ENCODE data around the gene NPR3.

The NPR3 gene

GRCh38 chr5:32808783-32809182, 97.7 kb downstream of the NPR3 start:
- DNase-seq (ENCODE audit: low spot score): no peak

- DNase-seq (ENCODE audit: low spot score): no peak
These were observed 99.7 kb downstream of the NPR3 start for GRCh38 chr5:32810804-32811203.

GRCh38 chr5:32812399-32812798, 101.3 kb downstream of the NPR3 start:
- DNase-seq (ENCODE audit: low spot score): no peak

- DNase-seq (ENCODE audit: low spot score): no peak
These were observed 103.0 kb downstream of the NPR3 start for GRCh38 chr5:32814141-32814540.

GRCh38 chr5:32814620-32815019, 103.5 kb downstream of the NPR3 start:
- no peak for DNase-seq (ENCODE audit: low spot score)

GRCh38 chr5:32827981-32828380, 116.9 kb downstream of the NPR3 start:
- DNase-seq (ENCODE audit: low spot score): no peak

GRCh38 chr5:32828492-32828891, 117.4 kb downstream of the NPR3 start:
- no peak for DNase-seq (ENCODE audit: low spot score)

GRCh38 chr5:32831624-32832023, 120.5 kb downstream of the NPR3 start:
- DNase-seq (ENCODE audit: low spot score): no peak

- no peak for DNase-seq (ENCODE audit: low spot score)
These were observed 122.0 kb downstream of the NPR3 start for GRCh38 chr5:32833127-32833526.

GRCh38 chr5:32833663-32834062, 122.5 kb downstream of the NPR3 start:
- DNase-seq (ENCODE audit: low spot score): no peak

- no peak for DNase-seq (ENCODE audit: low spot score)
These were observed 123.1 kb downstream of the NPR3 start for GRCh38 chr5:32834251-32834650.

- no peak for DNase-seq (ENCODE audit: low spot score)
These were observed 125.1 kb downstream of the NPR3 start for GRCh38 chr5:32836176-32836575.

- no peak for DNase-seq (ENCODE audit: low spot score)
These were observed 126.1 kb downstream of the NPR3 start for GRCh38 chr5:32837211-32837610.

- DNase-seq (ENCODE audit: low spot score): no peak
These were observed 128.0 kb downstream of the NPR3 start for GRCh38 chr5:32839106-32839505.

- DNase-seq (ENCODE audit: low spot score): no peak
These were observed 129.5 kb downstream of the NPR3 start for GRCh38 chr5:32840606-32841005.
